ENCODE results near the gene SRA1.

SRA1 gene

DNA sequence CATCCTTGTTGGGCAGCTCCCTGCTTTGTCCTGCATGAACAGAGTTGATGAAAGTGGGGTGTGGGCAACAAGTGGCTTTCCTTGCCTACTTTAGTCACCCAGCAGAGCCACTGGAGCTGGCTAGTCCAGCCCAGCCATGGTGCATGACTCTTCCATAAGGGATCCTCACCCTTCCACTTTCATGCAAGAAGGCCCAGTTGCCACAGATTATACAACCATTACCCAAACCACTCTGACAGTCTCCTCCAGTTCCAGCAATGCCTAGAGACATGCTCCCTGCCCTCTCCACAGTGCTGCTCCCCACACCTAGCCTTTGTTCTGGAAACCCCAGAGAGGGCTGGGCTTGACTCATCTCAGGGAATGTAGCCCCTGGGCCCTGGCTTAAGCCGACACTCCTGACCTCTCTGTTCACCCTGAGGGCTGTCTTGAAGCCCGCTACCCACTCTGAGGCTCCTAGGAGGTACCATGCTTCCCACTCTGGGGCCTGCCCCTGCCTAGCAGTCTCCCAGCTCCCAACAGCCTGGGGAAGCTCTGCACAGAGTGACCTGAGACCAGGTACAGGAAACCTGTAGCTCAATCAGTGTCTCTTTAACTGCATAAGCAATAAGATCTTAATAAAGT is 11.3 kb upstream of the SRA1 start:
- no peak for DNase-seq (ENCODE audit: low read depth, low spot score)
- ChIA-PET CTCF (interaction anchor here (1.2 kb wide), 1 partner anchor 208 kb away, joined by 3 read pairs; the partner anchor contains the start of gene SLC4A9), POLR2A (no interaction called here)
- no peak overlapping the region for H3K4me3 ChIP-seq (ENCODE audit: low read depth, low read length)
- TF ChIP-seq, protein P1, sequence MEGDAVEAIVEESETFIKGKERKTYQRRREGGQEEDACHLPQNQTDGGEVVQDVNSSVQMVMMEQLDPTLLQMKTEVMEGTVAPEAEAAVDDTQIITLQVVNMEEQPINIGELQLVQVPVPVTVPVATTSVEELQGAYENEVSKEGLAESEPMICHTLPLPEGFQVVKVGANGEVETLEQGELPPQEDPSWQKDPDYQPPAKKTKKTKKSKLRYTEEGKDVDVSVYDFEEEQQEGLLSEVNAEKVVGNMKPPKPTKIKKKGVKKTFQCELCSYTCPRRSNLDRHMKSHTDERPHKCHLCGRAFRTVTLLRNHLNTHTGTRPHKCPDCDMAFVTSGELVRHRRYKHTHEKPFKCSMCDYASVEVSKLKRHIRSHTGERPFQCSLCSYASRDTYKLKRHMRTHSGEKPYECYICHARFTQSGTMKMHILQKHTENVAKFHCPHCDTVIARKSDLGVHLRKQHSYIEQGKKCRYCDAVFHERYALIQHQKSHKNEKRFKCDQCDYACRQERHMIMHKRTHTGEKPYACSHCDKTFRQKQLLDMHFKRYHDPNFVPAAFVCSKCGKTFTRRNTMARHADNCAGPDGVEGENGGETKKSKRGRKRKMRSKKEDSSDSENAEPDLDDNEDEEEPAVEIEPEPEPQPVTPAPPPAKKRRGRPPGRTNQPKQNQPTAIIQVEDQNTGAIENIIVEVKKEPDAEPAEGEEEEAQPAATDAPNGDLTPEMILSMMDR (IDR thresholded peaks at IDR 0.05; ENCODE audit: insufficient read depth, low read length, missing control alignments) = no peak

DNA sequence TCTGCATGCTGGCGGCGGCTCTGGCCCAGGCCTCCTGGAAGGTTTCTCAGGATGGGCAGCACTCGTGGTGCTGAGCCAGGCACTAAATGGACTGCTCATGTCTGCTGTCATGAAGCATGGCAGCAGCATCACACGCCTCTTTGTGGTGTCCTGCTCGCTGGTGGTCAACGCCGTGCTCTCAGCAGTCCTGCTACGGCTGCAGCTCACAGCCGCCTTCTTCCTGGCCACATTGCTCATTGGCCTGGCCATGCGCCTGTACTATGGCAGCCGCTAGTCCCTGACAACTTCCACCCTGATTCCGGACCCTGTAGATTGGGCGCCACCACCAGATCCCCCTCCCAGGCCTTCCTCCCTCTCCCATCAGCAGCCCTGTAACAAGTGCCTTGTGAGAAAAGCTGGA is 10.6 kb upstream of the SRA1 start:
- H3K4me3 ChIP-seq (ENCODE audit: low read depth, low read length) = no peak overlapping the region
- TF ChIP-seq, protein P1 (IDR thresholded peaks at IDR 0.05; ENCODE audit: insufficient read depth, low read length, missing control alignments) = no peak
- ChIA-PET CTCF (no interaction called here), POLR2A (no interaction called here)
- no peak for DNase-seq (ENCODE audit: low read depth, low spot score)

GRCh38 chr5:140567136-140567818 is 10.0 kb upstream of the SRA1 start:
- no peak for DNase-seq (ENCODE audit: low read depth, low spot score)
- TF ChIP-seq, protein P1 (IDR thresholded peaks at IDR 0.05; ENCODE audit: insufficient read depth, low read length, missing control alignments) = no peak
- no peak overlapping the region for H3K4me3 ChIP-seq (ENCODE audit: low read depth, low read length)
- CTCF ChIA-PET = interaction anchor here (1.8 kb wide), 1 partner anchor 10 kb away, joined by 5 read pairs; the partner anchor contains the start of gene SRA1
- POLR2A ChIA-PET = no interaction called here

- DNase-seq (ENCODE audit: low read depth, low spot score) = no peak
- TF ChIP-seq, protein P1 (IDR thresholded peaks at IDR 0.05; ENCODE audit: insufficient read depth, low read length, missing control alignments) = no peak
- POLR2A ChIA-PET = no interaction called here
- CTCF ChIA-PET = interaction anchor here (0.7 to 1.8 kb wide), 2 partner anchors 10 to 22 kb away, joined by 3 to 5 read pairs; partner anchors contain the start of gene SRA1
- no peak overlapping the region for H3K4me3 ChIP-seq (ENCODE audit: low read depth, low read length)
These were observed 9.4 kb upstream of the SRA1 start for GRCh38 chr5:140566665-140567064.

DNA sequence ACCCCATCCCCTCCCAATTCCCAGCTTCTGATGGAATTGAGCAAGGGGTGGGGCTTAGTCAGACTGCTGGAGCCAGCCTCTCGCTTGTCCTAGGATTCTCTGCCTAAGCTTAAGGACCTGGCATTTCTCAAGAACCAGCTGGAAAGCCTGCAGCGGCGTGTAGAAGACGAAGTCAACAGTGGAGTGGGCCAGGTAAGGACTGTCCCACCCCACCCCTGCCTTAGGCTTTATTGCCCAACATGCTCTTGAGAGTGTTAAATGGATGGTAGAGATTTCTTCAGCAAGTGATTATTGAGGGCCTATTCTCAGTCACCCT is 8.5 kb upstream of the SRA1 start:
- DNase-seq (ENCODE audit: low read depth, low spot score) = no peak
- TF ChIP-seq, protein P1 (IDR thresholded peaks at IDR 0.05; ENCODE audit: insufficient read depth, low read length, missing control alignments) = no peak
- ChIA-PET CTCF (interaction anchor here (1.0 to 2.9 kb wide), 6 partner anchors 9 to 73 kb away, joined by 3 to 19 read pairs (median 6); partner anchors contain the start of genes EIF4EBP3, SRA1 and TMCO6), POLR2A (interaction anchor here (0.9 to 1.1 kb wide), 3 partner anchors 18 to 82 kb away, joined by 3 to 7 read pairs (median 3); partner anchors contain the start of genes EIF4EBP3, IK and NDUFA2)
- peak overlapping the region; percentile 96 for H3K4me3 ChIP-seq (ENCODE audit: low read depth, low read length)

Measured in AG04449 (cell line).